NCI-H345 treated with DMSO at 0.1 percent for 48 hours (cell line): ENCODE results near the gene RFX5.
"Not testable (repeated sequence)": the region's sequence is repeated elsewhere in the genome, so short reads cannot be mapped to it uniquely, and the experiment has no call there.

ENCODE experiments used
- DNase-seq: peaks from one replicate; lab custom pipeline; 2025; ENCODE audit not compliant: unreplicated experiment; lab: John Stamatoyannopoulos, UW

The RFX5 gene

GRCh38 chr1:151362308-151363155, 15.5 kb upstream of the RFX5 start:
- no peak for DNase-seq

GRCh38 chr1:151361883-151362282, 14.8 kb upstream of the RFX5 start:
- DNase-seq: no peak

GRCh38 chr1:151356696-151357095, 9.6 kb upstream of the RFX5 start:
- DNase-seq: no peak

GRCh38 chr1:151352021-151352718, 5.1 kb upstream of the RFX5 start:
- no peak for DNase-seq

- DNase-seq: not testable (repeated sequence)
These were observed 3.3 kb upstream of the RFX5 start for GRCh38 chr1:151350323-151350722.

GRCh38 chr1:151347523-151348246, 633 bp upstream of the RFX5 start:
- DNase-seq: no peak

GRCh38 chr1:151346082-151346768, 827 bp downstream of the RFX5 start:
- DNase-seq: no peak

GRCh38 chr1:151344291-151344690, 2.8 kb downstream of the RFX5 start:
- DNase-seq: no peak

- DNase-seq: no peak
These were observed 3.5 kb downstream of the RFX5 start for GRCh38 chr1:151343587-151343986.

GRCh38 chr1:151342569-151342968, 4.5 kb downstream of the RFX5 start:
- DNase-seq: no peak

GRCh38 chr1:151342021-151342420, 5.0 kb downstream of the RFX5 start:
- no peak for DNase-seq

- DNase-seq: peak; percentile 94
These were observed 5.9 kb downstream of the RFX5 start for GRCh38 chr1:151340870-151341754.

- no peak for DNase-seq
These were observed 10.5 kb downstream of the RFX5 start for GRCh38 chr1:151336556-151336955.

GRCh38 chr1:151334822-151335221, 12.2 kb downstream of the RFX5 start:
- no peak for DNase-seq

GRCh38 chr1:151327903-151328674, 19.0 kb downstream of the RFX5 start:
- DNase-seq: no peak

GRCh38 chr1:151327223-151327902, 19.7 kb downstream of the RFX5 start, which contains the start of gene PI4KB:
TSS of gene PI4KB (minus strand) at chr1:151327416. CDS start at chr1:151316481, 10,935 bp downstream.
- peak; percentile 100 for DNase-seq

GRCh38 chr1:151326619-151327222, 20.3 kb downstream of the RFX5 start:
- DNase-seq: no peak
